ENCODE data around the gene MRTFA. TPM values are rescaled to one million over a fixed set of nuclear protein-coding genes. Genes with fewer than 3 reads are reported as not detected.

The MRTFA gene
- total RNA-seq, 2 experiments from 2014 or later = 55.3 to 58.9 TPM

DNA sequence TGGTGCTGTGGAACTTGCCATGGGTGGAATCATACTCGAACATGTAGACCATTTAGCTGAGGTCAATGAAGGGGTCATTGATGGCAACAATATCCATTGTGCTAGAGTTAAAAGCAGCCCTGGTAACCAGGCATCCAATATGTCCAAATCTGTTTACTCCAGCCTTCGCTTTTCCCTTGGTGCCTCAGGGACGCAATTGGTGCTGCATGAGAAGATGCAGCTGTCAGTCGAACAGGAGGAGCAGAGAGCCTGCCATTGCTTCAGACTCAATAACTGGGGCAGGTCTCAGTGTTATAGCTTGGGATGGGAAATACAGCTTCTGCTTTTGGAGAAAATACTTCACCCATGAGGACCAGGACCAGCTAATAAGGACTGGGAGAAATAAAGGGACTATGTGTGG, 37.8 kb upstream of the MRTFA start:
- Mint-ChIP-seq H3K4me1 (ENCODE audit: low read depth) (peaks cover 6% of the 10 kb centered on the region), H3K27me3 (peaks cover under 1% of the 10 kb centered on the region), H3K4me3 (no peak overlapping the region), H3K27ac (no peak overlapping the region), H3K9me3 (no peaks in the 10 kb centered on the region), H3K36me3 (ENCODE audit: low read depth) (no peaks in the 10 kb centered on the region)
- intact Hi-C loops (cut with DNase I, micrococcal nuclease) = no loop called here
- Histone ChIP-seq H3K27me3 (ENCODE audit: control insufficient read depth in 1 of 2, insufficient read depth in 2 of 2, low read length in 2 of 2) (peaks cover 0 to 5% of the 10 kb centered on the region in 2 experiments), H3K36me3 (ENCODE audit: insufficient read depth, low read length) (no peaks in the 10 kb centered on the region), H3K4me3 (ENCODE audit: low read length) (no peak overlapping the region), H3K9me3 (ENCODE audit: control insufficient read depth in 1 of 2, insufficient read depth in 1 of 2, low read length in 2 of 2) (peaks cover 0 to 6% of the 10 kb centered on the region in 2 experiments), H3K27ac (ENCODE audit: low read depth in 1 of 2, low read length in 2 of 2) (no peak overlapping the region), H3K4me1 (ENCODE audit: insufficient read depth, low read length) (peaks cover 4% of the 10 kb centered on the region)
- ChIA-PET POLR2A (no interaction called here), CTCF (interaction anchor here (0.5 kb wide), 1 partner anchor 240 kb away, joined by 3 read pairs; no protein-coding TSS in a partner anchor)
- no peak for TF ChIP-seq CTCF (IDR thresholded peaks at IDR 0.05)
- ATAC-seq (ENCODE audit: poor library complexity) (no peak), DNase-seq (no peak)

- H3K27ac Mint-ChIP-seq = no peak overlapping the region
- no peaks in the 10 kb centered on the region for H3K27me3 Mint-ChIP-seq
- intact Hi-C loops (cut with DNase I, micrococcal nuclease) = no loop called here
- Histone ChIP-seq H3K27me3 (ENCODE audit: control insufficient read depth in 1 of 2, insufficient read depth in 2 of 2, low read length in 2 of 2) (no peaks in the 10 kb centered on the region), H3K4me3 (ENCODE audit: low read length) (no peak overlapping the region), H3K27ac (ENCODE audit: low read depth in 1 of 2, low read length in 2 of 2) (no peak overlapping the region), H3K36me3 (ENCODE audit: insufficient read depth, low read length) (no peaks in the 10 kb centered on the region), H3K9me3 (ENCODE audit: control insufficient read depth in 1 of 2, insufficient read depth in 1 of 2, low read length in 2 of 2) (no peaks in the 10 kb centered on the region), H3K4me1 (ENCODE audit: insufficient read depth, low read length) (peaks cover 4% of the 10 kb centered on the region)
- DNase-seq (no peak), ATAC-seq (ENCODE audit: poor library complexity) (no peak)
- ChIA-PET POLR2A (no interaction called here), CTCF (no interaction called here)
- H3K4me1 Mint-ChIP-seq (ENCODE audit: low read depth) = peaks cover 12% of the 10 kb centered on the region
- no peaks in the 10 kb centered on the region for H3K36me3 Mint-ChIP-seq (ENCODE audit: low read depth)
- TF ChIP-seq CTCF (IDR thresholded peaks at IDR 0.05) = no peak
- no peak overlapping the region for H3K4me3 Mint-ChIP-seq
- H3K9me3 Mint-ChIP-seq = no peaks in the 10 kb centered on the region
These were observed 36.5 kb upstream of the MRTFA start for GRCh38 chr22:40673017-40673416.

DNA sequence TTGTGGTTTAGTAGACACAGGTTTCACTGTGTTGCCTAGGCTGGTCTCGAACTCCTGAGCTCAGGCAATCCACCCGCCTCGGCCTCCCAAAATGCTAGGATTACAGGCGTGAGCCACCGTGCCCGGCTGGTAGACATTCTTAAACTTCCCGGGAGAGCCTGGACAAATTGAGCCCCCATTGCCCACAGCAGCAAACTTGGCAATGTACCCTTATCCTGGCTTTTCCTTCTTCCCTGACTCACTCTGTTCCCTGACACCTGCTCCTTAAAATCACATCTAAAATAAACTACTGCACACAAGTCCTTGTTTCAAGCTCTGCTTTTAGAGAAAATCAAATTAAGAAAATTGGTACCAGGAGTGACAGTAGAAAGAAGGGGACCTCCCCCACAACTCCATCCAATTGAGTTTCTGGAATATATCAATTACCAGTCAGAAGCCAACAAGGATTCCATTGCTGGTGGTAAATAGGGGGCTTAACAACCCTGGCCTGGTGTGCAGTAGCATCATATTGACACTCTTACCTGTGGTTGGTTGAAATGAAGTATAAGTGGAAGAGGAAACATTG, 35.4 kb upstream of the MRTFA start:
- no peak overlapping the region for H3K4me3 Mint-ChIP-seq
- no peaks in the 10 kb centered on the region for H3K9me3 ChIP-seq (ENCODE audit: control insufficient read depth in 1 of 2, insufficient read depth in 1 of 2, low read length in 2 of 2)
- ChIA-PET CTCF (no interaction called here), POLR2A (no interaction called here)
- no peak overlapping the region for H3K4me3 ChIP-seq (ENCODE audit: low read length)
- H3K27me3 ChIP-seq (ENCODE audit: control insufficient read depth in 1 of 2, insufficient read depth in 2 of 2, low read length in 2 of 2) = no peaks in the 10 kb centered on the region
- ATAC-seq (ENCODE audit: poor library complexity) = no peak
- H3K36me3 ChIP-seq (ENCODE audit: insufficient read depth, low read length) = no peaks in the 10 kb centered on the region
- no peaks in the 10 kb centered on the region for H3K36me3 Mint-ChIP-seq (ENCODE audit: low read depth)
- TF ChIP-seq CTCF (IDR thresholded peaks at IDR 0.05) = no peak
- H3K27ac ChIP-seq (ENCODE audit: low read depth in 1 of 2, low read length in 2 of 2) = no peak overlapping the region
- no peak overlapping the region for H3K27ac Mint-ChIP-seq
- no peaks in the 10 kb centered on the region for H3K27me3 Mint-ChIP-seq
- intact Hi-C loops (cut with DNase I, micrococcal nuclease) = no loop called here
- H3K9me3 Mint-ChIP-seq = no peaks in the 10 kb centered on the region
- peaks cover 4% of the 10 kb centered on the region for H3K4me1 ChIP-seq (ENCODE audit: insufficient read depth, low read length)
- no peak for DNase-seq
- H3K4me1 Mint-ChIP-seq (ENCODE audit: low read depth) = peaks cover 12% of the 10 kb centered on the region

Data from CD4-positive, alpha-beta T cell (primary cell).